Ovary (tissue), 9 donors: ENCODE results near the gene IGF2BP2. TPM values are rescaled to one million over a fixed set of nuclear protein-coding genes. Genes with fewer than 3 reads are reported as not detected.
"Not testable (repeated sequence)": the region's sequence is repeated elsewhere in the genome, so short reads cannot be mapped to it uniquely, and the experiment has no call there.

ENCODE experiments used
- DNase-seq, 5 donors: peaks; one replicate each; pipeline ENCODE4 v3.0.0-alpha.2; 2019 to 2020
- H3K27ac ChIP-seq, 2 donors: fragments of 200-600 bp; one replicate each; pipeline versions ENCODE4 v1.5.1 to v1.8.0; 2019 to 2022
- H3K27me3 ChIP-seq: fragments of 200-600 bp; one replicate; pipeline ENCODE4 v1.8.0; 2022
- H3K36me3 ChIP-seq: fragments of 200-600 bp; sonication (generic); one replicate; pipeline ENCODE4 v1.5.1; 2019
- H3K4me1 ChIP-seq: one replicate; pipeline ENCODE4 v1.8.1; 2013; ENCODE audit warnings: mild to moderate bottlenecking, moderate library complexity; ENCODE audit not compliant: insufficient read depth
- H3K4me3 ChIP-seq: fragments of 200-600 bp; sonication (generic); one replicate; pipeline ENCODE4 v1.5.1; 2017
- H3K9me3 ChIP-seq, 2 donors: fragments of 200-600 bp in 1 of 2; sonication (generic) in 1 of 2; one replicate each; pipeline versions ENCODE4 v1.5.1 to v1.8.1; 2013 to 2019; ENCODE audit warnings: mild to moderate bottlenecking in 1 of 2, moderate library complexity in 1 of 2
- EP300 ChIP-seq: sonication (generic); formaldehyde crosslinking; IDR thresholded peaks from one replicate; pipeline ENCODE4 v1.6.1; 2017; ENCODE audit warnings: antibody characterized with exemption
- POLR2A ChIP-seq: fragments of 450-650 bp; IDR thresholded peaks from one replicate; pipeline ENCODE4 v1.6.1; 2017; ENCODE audit warnings: antibody characterized with exemption, mild to moderate bottlenecking, moderate library complexity
- WGBS, 3 donors: extraction: QIAGEN DNeasy Blood & Tissue Kit in 1 of 3; methylation state at CpG; one replicate each; pipeline versions ENCODE4 v1.1.5 to v1.1.7; 2013 to 2017; 5-methylcytosine and 5-hydroxymethylcytosine counted together
- intact Hi-C, 4 donors: fragments of 100-400 bp; cut with DNase I; formaldehyde crosslinking; loops; one replicate each; pipeline versions ENCODE4 v1.11.0 to v1.15.1; 2022 to 2023
- polyA plus RNA-seq, 2 donors: library from polyadenylated mRNA; stranded (reverse); fragments of 200-250 nt in 1 of 2; fragments of 350-450 nt in 1 of 2; fragmentation: Illumina TruSeq in 1 of 2; extraction: RNeasy Lipid Tissue Mini Kit (QIAGEN cat#74804) in 1 of 2; gene quantifications; one replicate each; pipeline ENCODE4 v1.2.3, GENCODE V29; 2013 to 2014
- total RNA-seq, 7 donors: library from RNA; depleted of rRNA in 2 of 7; stranded (reverse); fragments of >200 nt in 2 of 7; fragmentation: NEBNext Ultra II Directional in 3 of 7; extraction: Animal tissue kit (Norgen Biotek cat#: 25700) in 3 of 7; gene quantifications; one replicate each; pipeline versions ENCODE4 v1.1.0 to v1.2.4, GENCODE V29; 2016 to 2023
- TF ChIP-seq, protein P1 (sequence below), 3 donors: fragments of 450-650 bp in 2 of 3; fragments of 200-600 bp in 1 of 3; IDR thresholded peaks; one replicate each; pipeline versions ENCODE4 v1.5.1 to v1.8.0; 2016 to 2022; ENCODE audit warnings: antibody characterized with exemption in 3 of 3, mild to moderate bottlenecking in 1 of 3
- donor health status: DM: no; HTN: no; CAD: no; lungs with moderate emphysema.
- donor health status: DM: no; HTN: no; CAD: no.
- donor health status: Bipolar disorder and iron deficiency.
- donor health status: DM: yes; HTN: yes; CAD: no.
- donor health status: DM: no; HTN: no; CAD: no.
- donor health status: DM: yes; HTN: yes; CAD: no.

Gene IGF2BP2
- total and polyA plus RNA-seq, 9 donors, result 4.6 to 31.1 (median 13.7) TPM

DNA sequence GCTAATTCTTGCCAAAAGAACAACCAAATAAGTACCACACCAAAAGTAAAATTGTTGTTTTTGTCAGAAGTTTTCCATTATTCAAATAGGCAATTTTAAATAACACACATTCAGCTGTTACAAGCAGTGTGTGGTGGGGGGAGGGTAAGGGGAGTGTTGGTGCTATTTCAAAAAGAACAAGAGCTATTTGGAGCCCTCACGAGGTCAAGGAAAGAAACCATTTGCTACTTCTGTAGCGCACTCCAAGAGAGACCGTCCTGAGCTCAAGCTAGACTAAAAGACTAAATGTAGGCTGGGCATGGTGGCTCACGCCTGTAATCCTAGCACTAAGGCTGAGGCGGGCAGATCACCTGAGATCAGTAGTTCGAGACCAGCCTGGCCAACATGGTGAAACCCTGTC lies 21.2 kb upstream of the IGF2BP2 start:
- Histone ChIP-seq H3K9me3 (no peaks in the 10 kb centered on the region), H3K4me3 (no peak overlapping the region), H3K27me3 (no peaks in the 10 kb centered on the region), H3K4me1 (no peaks in the 10 kb centered on the region), H3K36me3 (no peaks in the 10 kb centered on the region), H3K27ac (no peak overlapping the region)
- TF ChIP-seq, protein P1, sequence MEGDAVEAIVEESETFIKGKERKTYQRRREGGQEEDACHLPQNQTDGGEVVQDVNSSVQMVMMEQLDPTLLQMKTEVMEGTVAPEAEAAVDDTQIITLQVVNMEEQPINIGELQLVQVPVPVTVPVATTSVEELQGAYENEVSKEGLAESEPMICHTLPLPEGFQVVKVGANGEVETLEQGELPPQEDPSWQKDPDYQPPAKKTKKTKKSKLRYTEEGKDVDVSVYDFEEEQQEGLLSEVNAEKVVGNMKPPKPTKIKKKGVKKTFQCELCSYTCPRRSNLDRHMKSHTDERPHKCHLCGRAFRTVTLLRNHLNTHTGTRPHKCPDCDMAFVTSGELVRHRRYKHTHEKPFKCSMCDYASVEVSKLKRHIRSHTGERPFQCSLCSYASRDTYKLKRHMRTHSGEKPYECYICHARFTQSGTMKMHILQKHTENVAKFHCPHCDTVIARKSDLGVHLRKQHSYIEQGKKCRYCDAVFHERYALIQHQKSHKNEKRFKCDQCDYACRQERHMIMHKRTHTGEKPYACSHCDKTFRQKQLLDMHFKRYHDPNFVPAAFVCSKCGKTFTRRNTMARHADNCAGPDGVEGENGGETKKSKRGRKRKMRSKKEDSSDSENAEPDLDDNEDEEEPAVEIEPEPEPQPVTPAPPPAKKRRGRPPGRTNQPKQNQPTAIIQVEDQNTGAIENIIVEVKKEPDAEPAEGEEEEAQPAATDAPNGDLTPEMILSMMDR (IDR thresholded peaks at IDR 0.05), result no peak
- TF ChIP-seq POLR2A, result no peak
- DNase-seq, result no peak
- intact Hi-C loops, result no loop called here
- 47 to 52% (median 48%) methylated on average over 6 of the region's 6 CpGs for WGBS, 3 donors

DNA sequence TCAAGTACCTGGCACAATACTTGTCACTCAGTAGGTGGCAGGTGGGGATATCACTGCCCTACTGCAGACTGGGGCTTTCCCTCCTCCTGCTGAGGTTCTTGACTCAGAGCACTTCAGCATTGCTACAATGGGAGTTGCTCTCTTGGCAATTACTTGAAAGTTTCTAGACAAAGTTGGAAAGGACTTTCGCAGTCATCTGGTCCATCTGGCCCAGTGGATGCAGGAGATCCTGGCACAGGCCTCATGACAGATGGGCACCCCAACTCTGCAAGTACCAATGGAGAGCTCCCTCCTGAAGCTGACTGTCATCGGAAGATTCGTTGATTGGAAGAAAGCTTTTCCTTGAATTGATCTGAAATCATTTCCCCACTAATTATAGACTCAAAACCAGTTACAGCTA lies 19.2 kb upstream of the IGF2BP2 start:
- Histone ChIP-seq H3K4me1 (no peaks in the 10 kb centered on the region), H3K36me3 (no peaks in the 10 kb centered on the region), H3K27ac (no peak overlapping the region), H3K9me3 (no peaks in the 10 kb centered on the region), H3K4me3 (no peak overlapping the region), H3K27me3 (no peaks in the 10 kb centered on the region)
- intact Hi-C loops, result no loop called here
- TF ChIP-seq POLR2A (no peak), EP300 (no peak)
- no peak for DNase-seq
- 86 to 96% (median 93%) methylated on average over 3 of the region's 3 CpGs for WGBS, 3 donors

DNA sequence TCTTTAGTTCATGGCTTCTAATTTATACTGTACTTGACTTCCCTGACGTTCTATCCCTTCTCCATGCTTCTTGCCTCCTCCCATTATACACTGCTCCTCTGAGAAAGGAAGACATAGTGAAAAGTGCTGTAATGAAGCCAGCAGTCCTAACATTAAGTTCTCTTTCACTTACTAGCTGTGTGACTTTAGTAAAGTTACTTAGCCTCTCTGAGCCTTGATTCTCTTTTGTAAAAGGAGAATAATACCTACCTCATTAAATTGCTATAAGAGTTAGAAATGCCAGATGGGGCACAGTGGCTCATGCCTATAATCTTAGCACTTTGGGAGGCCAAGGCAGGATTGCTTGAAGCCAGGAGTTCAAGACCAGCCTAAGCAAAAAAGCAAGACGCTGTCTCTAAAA lies 18.8 kb upstream of the IGF2BP2 start:
- no peak for DNase-seq
- intact Hi-C loops, result no loop called here
- Histone ChIP-seq H3K27me3 (no peaks in the 10 kb centered on the region), H3K27ac (no peak overlapping the region), H3K4me1 (no peaks in the 10 kb centered on the region), H3K9me3 (no peaks in the 10 kb centered on the region), H3K4me3 (no peak overlapping the region), H3K36me3 (no peaks in the 10 kb centered on the region)
- 77 to 83% (median 79%) methylated on average over 2 of the region's 2 CpGs for WGBS, 3 donors
- TF ChIP-seq POLR2A, result no peak
- TF ChIP-seq EP300, result no peak
- TF ChIP-seq, protein P1 (IDR thresholded peaks at IDR 0.05), result no peak

DNA sequence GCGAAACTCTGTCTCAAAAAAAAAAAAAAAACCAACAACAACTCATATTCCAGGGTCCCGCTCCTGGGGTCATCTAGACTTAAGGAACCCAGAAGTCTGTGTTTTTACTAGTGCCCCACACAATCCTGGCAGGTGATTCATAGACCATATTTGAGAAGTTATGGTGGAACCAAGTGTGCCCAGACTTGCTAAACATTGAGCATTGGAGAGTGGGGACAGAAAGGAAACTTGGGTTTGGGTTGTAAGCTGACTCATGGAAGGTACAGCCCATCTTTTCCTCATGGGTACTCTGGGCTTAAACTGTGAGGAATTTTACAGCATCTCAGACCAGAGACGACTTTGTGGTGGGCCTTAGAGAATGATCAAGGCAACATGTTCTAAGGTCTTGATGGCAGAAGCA lies 18.3 kb upstream of the IGF2BP2 start:
- intact Hi-C loops, result no loop called here
- WGBS, 3 donors, result 78 to 89% (median 84%) methylated on average over 3 of the region's 3 CpGs
- Histone ChIP-seq H3K4me3 (no peak overlapping the region), H3K9me3 (no peaks in the 10 kb centered on the region), H3K4me1 (no peaks in the 10 kb centered on the region), H3K36me3 (no peaks in the 10 kb centered on the region), H3K27ac (no peak overlapping the region), H3K27me3 (no peaks in the 10 kb centered on the region)
- no peak for DNase-seq
- TF ChIP-seq EP300 (no peak), POLR2A (no peak)
- TF ChIP-seq, protein P1 (IDR thresholded peaks at IDR 0.05), result no peak

DNA sequence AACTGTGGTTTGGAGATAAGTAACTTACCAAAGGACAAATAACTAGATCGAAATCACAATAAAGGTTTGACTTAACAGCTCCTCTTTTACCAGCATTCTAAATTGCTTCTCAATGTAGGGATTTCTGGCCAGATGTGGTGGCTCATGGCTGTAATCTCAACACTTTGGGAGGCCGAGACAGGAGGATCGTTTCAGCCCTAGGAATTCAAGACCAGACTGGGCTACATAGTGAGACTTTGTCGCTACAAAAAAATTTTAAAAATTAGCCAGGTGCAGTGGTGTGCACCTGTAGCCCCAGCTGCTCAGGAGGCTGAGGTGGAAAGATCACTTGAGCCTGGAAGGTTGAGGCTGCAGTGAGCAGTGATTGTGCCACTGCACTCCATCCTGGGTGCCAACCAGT lies 17.4 kb upstream of the IGF2BP2 start:
- DNase-seq, result no peak
- Histone ChIP-seq H3K36me3 (no peaks in the 10 kb centered on the region), H3K9me3 (no peaks in the 10 kb centered on the region), H3K4me1 (no peaks in the 10 kb centered on the region), H3K4me3 (no peak overlapping the region), H3K27me3 (no peaks in the 10 kb centered on the region), H3K27ac (no peak overlapping the region)
- intact Hi-C loops, result no loop called here
- 79 to 92% (median 87%) methylated on average over 4 of the region's 4 CpGs for WGBS, 3 donors
- TF ChIP-seq, protein P1 (IDR thresholded peaks at IDR 0.05), result no peak
- TF ChIP-seq EP300, result no peak
- TF ChIP-seq POLR2A, result no peak

DNA sequence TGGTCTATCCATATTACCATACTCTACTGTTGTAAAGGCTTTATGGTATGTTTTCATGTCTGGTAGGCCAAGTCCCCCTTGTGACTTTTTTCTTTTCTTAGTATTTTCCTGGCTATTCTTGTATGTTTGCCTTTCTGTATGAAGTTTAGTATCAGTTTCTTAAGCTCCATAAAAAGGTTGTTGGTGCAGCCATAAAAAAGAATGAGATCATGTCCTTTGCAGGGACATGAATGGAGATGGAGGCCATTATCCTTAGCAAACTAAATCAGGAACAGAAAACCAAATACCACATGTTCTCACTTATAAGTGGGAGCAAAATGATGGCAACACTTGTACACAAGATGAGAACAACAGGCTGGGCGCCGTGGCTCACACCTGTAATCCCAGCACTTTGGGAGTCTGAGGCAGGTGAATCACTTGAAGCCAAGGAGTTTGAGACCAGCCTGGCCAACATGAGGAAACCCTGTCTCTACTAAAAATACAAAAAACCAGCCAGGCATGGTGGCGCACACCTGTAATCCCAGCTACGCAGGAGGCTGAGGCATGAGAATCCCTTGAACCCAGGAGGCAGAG lies 13.7 kb upstream of the IGF2BP2 start:
- 85 to 99% (median 94%) methylated on average over 4 of the region's 4 CpGs for WGBS, 3 donors
- H3K36me3 ChIP-seq, H3K4me1 ChIP-seq, H3K9me3 ChIP-seq, H3K27me3 ChIP-seq, intact Hi-C loops, DNase-seq, H3K27ac ChIP-seq, H3K4me3 ChIP-seq: not testable (repeated sequence)
